ELR (cell line): Measurements from ENCODE around the gene RANGRF.

ENCODE experiments used
- DNase-seq: peaks from one replicate; pipeline ENCODE4 v3.0.0-alpha.2; 2015; ENCODE audit warnings: low read depth

RANGRF gene

GRCh38 chr17:8274816-8275215, 13.7 kb upstream of the RANGRF start:
- no peak for DNase-seq

- no peak for DNase-seq
Measured at GRCh38 chr17:8275421-8276290, 12.8 kb upstream of the RANGRF start.

- no peak for DNase-seq
Measured at GRCh38 chr17:8277317-8277716, 11.2 kb upstream of the RANGRF start.

GRCh38 chr17:8282345-8282744, 6.1 kb upstream of the RANGRF start:
- DNase-seq = no peak

- DNase-seq = no peak
Measured at GRCh38 chr17:8283356-8283755, 5.1 kb upstream of the RANGRF start.

- no peak for DNase-seq
Measured at GRCh38 chr17:8284126-8284525, 4.3 kb upstream of the RANGRF start.

GRCh38 chr17:8285270-8286181, 2.9 kb upstream of the RANGRF start:
- no peak for DNase-seq

- DNase-seq = peak; percentile 33
Measured at GRCh38 chr17:8287651-8288335, 677 bp upstream of the RANGRF start.

GRCh38 chr17:8289103-8289397, 580 bp downstream of the RANGRF start:
- DNase-seq = no peak

GRCh38 chr17:8290043-8290442, 1.6 kb downstream of the RANGRF start:
- DNase-seq = peak; percentile 41

GRCh38 chr17:8292639-8293395, 4.3 kb downstream of the RANGRF start:
- no peak for DNase-seq

GRCh38 chr17:8294361-8294760, 5.9 kb downstream of the RANGRF start:
- DNase-seq = no peak

- DNase-seq = no peak
Measured at GRCh38 chr17:8294814-8295316, 6.4 kb downstream of the RANGRF start.

- no peak for DNase-seq
Measured at GRCh38 chr17:8300226-8300625, 11.8 kb downstream of the RANGRF start.

GRCh38 chr17:8300627-8301242, 12.3 kb downstream of the RANGRF start:
- peak; percentile 79 for DNase-seq

- DNase-seq = no peak
Measured at GRCh38 chr17:8310601-8311123, 22.2 kb downstream of the RANGRF start.

- no peak for DNase-seq
Measured at GRCh38 chr17:8311131-8311790, 22.8 kb downstream of the RANGRF start.

- DNase-seq = no peak
Measured at GRCh38 chr17:8312251-8312650, 23.8 kb downstream of the RANGRF start.

- DNase-seq = no peak
Measured at GRCh38 chr17:8312726-8313600, 24.5 kb downstream of the RANGRF start.
